ENCODE results near the gene TNFRSF21. TPM values are rescaled to one million over a fixed set of nuclear protein-coding genes. Genes with fewer than 3 reads are reported as not detected.

The TNFRSF21 gene
- total RNA-seq (10 to 100 TPM in 3 of 9 donors, 1 to 10 TPM in 6; 1.9 to 13.7 (median 8.3) TPM), polyA plus RNA-seq (1 to 10 TPM; 1.9 to 4.0 (median 2.6) TPM)
- long read RNA-seq, donor 1: 0 reads
- long read RNA-seq, donor 2: 0 reads
- long read RNA-seq, donor 3: 0 reads
- long read RNA-seq, donor 4, partial matches to known transcripts: 0 of 1 reads
- long read RNA-seq, donor 4, other reads (novel, unspliced or antisense): 0 of 1 reads
- long read RNA-seq, donor 5, transcript TNFRSF21-201 (6 exons, 3,595 nt): major isoform, 10 of 11 reads
- long read RNA-seq, donor 5, partial matches to known transcripts: 1 of 11 reads
- long read RNA-seq, donor 5, other reads (novel, unspliced or antisense): 0 of 11 reads
- long read RNA-seq, donor 6, partial matches to known transcripts: 1 of 2 reads
- long read RNA-seq, donor 6, other reads (novel, unspliced or antisense): 0 of 2 reads
- long read RNA-seq, donor 7: 0 reads
- long read RNA-seq, donor 8, partial matches to known transcripts: 0 of 1 reads
- long read RNA-seq, donor 8, other reads (novel, unspliced or antisense): 0 of 1 reads
- long read RNA-seq, donor 9: 0 reads
- long read RNA-seq, donor 10: 0 reads

DNA sequence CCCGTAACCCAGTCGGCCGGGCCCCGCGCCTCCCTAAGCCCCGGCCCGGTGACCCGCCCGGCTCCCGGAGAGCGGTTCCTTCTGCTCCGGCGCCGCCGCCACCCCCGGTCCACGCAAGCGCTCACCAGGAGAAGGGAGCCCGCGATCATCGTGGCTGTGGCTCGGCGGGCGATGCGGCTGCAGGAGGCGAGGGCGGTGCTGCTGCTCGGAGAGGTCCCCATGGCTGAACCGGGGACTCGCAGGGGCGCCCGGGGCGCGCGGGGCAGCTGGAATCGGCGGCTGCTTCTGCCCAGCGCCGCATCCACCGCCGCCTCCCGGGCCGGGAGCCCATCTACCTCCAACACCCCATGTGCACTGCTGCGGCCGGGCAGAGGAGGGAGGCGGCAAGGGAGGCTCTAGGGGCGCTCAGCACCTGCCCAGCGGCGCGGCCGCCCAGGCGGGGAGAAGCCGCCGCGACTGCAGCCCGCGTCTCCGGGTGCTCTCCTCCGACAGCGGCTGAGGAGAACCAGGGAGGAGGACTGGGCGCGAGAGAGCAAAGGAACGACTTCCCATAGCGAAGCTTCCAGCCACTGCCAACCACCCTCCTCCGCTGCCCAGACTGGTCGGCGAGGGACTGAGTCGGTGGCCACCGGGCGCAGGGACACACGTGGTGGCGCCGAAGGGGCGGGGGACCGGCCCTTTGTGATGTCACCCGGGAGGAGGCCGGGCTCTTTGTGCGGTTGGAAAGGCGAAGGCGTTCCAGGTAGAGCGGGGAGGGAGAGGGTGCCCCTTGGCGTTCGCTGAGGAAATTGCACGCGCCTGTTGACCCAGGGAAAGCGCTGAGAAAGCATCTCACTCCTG is at the start of gene TNFRSF21:
Gene TNFRSF21, minus strand, starts transcription at position 615 of the 840 bp plus-strand sequence. Its CDS starts 394 bp downstream, at position 221.
- peak within 1 kb of the TSS in 4 of 5 donors; percentile 2 to 72 (median 56) for H3K27ac ChIP-seq
- TF ChIP-seq, protein P1, sequence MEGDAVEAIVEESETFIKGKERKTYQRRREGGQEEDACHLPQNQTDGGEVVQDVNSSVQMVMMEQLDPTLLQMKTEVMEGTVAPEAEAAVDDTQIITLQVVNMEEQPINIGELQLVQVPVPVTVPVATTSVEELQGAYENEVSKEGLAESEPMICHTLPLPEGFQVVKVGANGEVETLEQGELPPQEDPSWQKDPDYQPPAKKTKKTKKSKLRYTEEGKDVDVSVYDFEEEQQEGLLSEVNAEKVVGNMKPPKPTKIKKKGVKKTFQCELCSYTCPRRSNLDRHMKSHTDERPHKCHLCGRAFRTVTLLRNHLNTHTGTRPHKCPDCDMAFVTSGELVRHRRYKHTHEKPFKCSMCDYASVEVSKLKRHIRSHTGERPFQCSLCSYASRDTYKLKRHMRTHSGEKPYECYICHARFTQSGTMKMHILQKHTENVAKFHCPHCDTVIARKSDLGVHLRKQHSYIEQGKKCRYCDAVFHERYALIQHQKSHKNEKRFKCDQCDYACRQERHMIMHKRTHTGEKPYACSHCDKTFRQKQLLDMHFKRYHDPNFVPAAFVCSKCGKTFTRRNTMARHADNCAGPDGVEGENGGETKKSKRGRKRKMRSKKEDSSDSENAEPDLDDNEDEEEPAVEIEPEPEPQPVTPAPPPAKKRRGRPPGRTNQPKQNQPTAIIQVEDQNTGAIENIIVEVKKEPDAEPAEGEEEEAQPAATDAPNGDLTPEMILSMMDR (IDR thresholded peaks at IDR 0.05): peak; percentile 82 to 91 (median 86)
- TF ChIP-seq POLR2A (IDR thresholded peaks at IDR 0.05): peak; percentile 54 to 67
- peaks cover under 1% of the 10 kb centered on the region for H3K27me3 ChIP-seq
- peak within 1 kb of the TSS in 2 of 4 donors; percentile 34 to 80 for H3K4me3 ChIP-seq
- H3K4me1 ChIP-seq (replicated peaks in 1 of 2): no peaks in the 10 kb centered on the region
- no peaks in the 10 kb centered on the region for H3K36me3 ChIP-seq (replicated peaks in 1 of 2)
- DNase-seq: peak; percentile 88 to 96 (median 91)
- intact Hi-C loops (cut with DNase I): loop anchor here (2.0 to 5.0 kb wide), 2 partner anchors 209 to 217 kb away; no protein-coding TSS in a partner anchor
- 0 to 1% (median 0%) methylated on average over 13 to 86 of the region's 86 CpGs for WGBS, 4 donors
- H3K9me3 ChIP-seq (replicated peaks in 1 of 3): no peaks in the 10 kb centered on the region

DNA sequence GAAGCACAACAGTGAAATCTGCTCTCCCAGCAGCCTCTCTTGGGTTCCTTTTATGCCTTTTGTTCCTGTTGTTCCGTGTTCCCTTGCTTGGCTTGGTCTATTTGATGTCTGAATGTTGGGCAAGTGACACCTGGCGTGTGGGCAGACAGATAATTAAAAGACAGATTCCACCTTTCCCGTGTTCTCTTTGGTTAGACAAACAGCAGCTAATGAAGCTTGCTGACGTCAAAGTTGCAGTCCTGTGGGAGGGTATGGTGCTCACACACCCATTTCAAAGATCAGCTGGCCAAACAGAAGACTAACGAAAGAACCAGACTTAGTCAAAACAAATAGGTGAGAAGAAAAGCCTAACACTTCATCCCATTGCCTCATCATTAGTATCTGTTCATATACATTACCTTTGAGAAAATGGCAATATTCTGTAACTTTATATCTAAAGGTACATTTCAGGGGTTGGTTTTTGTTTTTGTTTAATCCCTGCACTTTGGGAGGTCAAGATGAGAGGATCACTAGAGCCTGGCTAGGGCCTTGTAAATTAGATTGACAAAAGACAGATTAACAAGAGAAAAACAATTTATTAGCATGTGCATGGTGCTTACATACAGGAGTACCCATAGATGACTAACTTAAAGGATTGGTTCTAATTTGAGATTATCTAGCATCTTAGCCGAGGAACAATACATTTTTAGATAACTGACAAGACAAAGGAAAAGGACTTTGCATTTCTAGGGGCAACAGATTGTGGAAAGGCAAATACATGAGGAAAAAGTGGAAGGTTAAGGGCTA is 48.9 kb upstream of the TNFRSF21 start:
- no peak overlapping the region for H3K27ac ChIP-seq
- no peaks in the 10 kb centered on the region for H3K27me3 ChIP-seq
- no peaks in the 10 kb centered on the region for H3K9me3 ChIP-seq (replicated peaks in 1 of 3)
- no peaks in the 10 kb centered on the region for H3K4me1 ChIP-seq (replicated peaks in 1 of 2)
- no peaks in the 10 kb centered on the region for H3K36me3 ChIP-seq (replicated peaks in 1 of 2)
- TF ChIP-seq, protein P1 (IDR thresholded peaks at IDR 0.05): no peak
- no peak for TF ChIP-seq POLR2A (IDR thresholded peaks at IDR 0.05)
- DNase-seq: no peak
- 59 to 69% (median 64%) methylated on average over 6 of the region's 6 CpGs for WGBS, 4 donors
- no peak overlapping the region for H3K4me3 ChIP-seq
- intact Hi-C loops (cut with DNase I): no loop called here

GRCh38 chr6:47357827-47358226 is 48.1 kb upstream of the TNFRSF21 start:
- no peak overlapping the region for H3K27ac ChIP-seq
- H3K27me3 ChIP-seq: no peaks in the 10 kb centered on the region
- no peak for DNase-seq
- no peaks in the 10 kb centered on the region for H3K9me3 ChIP-seq (replicated peaks in 1 of 3)
- no peaks in the 10 kb centered on the region for H3K36me3 ChIP-seq (replicated peaks in 1 of 2)
- H3K4me1 ChIP-seq (replicated peaks in 1 of 2): no peaks in the 10 kb centered on the region
- intact Hi-C loops (cut with DNase I): no loop called here
- TF ChIP-seq, protein P1 (IDR thresholded peaks at IDR 0.05): no peak
- TF ChIP-seq POLR2A (IDR thresholded peaks at IDR 0.05): no peak
- no peak overlapping the region for H3K4me3 ChIP-seq
- WGBS, 4 donors: 54 to 75% (median 62%) methylated on average over 2 of the region's 2 CpGs
